GM19240 (cell line): ENCODE measurements around the gene MS4A13.
"Not testable (repeated sequence)": the region's sequence is repeated elsewhere in the genome, so short reads cannot be mapped to it uniquely, and the experiment has no call there.

Source experiments
- DNase-seq: peaks from one replicate; pipeline ENCODE4 v3.0.0; 2011; ENCODE audit warnings: low spot score; ENCODE audit not compliant: insufficient read length

MS4A13 gene

GRCh38 chr11:60515144-60515855 is at the start of gene MS4A13:
Gene MS4A13, plus strand, starts transcription at chr11:60515392. Its CDS starts 2,692 bp downstream, at chr11:60518084.
- DNase-seq, result no peak

GRCh38 chr11:60468829-60469228 is 46.4 kb upstream of the MS4A13 start:
- DNase-seq, result no peak

GRCh38 chr11:60469723-60470122 is 45.5 kb upstream of the MS4A13 start:
- no peak for DNase-seq

- no peak for DNase-seq
Measured at GRCh38 chr11:60477035-60477445, 38.2 kb upstream of the MS4A13 start.

GRCh38 chr11:60482361-60482760 is 32.8 kb upstream of the MS4A13 start:
- no peak for DNase-seq

- peak; percentile 76 for DNase-seq
Measured at GRCh38 chr11:60485987-60486386, 29.2 kb upstream of the MS4A13 start.

- no peak for DNase-seq
Measured at GRCh38 chr11:60492488-60493009, 22.6 kb upstream of the MS4A13 start, which contains the start of gene MS4A12. Gene MS4A12, plus strand, starts transcription at chr11:60492778. Its CDS starts 4,541 bp downstream, at chr11:60497319.

GRCh38 chr11:60493454-60493853 is 21.7 kb upstream of the MS4A13 start:
- DNase-seq, result no peak

- no peak for DNase-seq
Measured at GRCh38 chr11:60498399-60498798, 16.8 kb upstream of the MS4A13 start.

GRCh38 chr11:60498853-60499252 is 16.3 kb upstream of the MS4A13 start:
- no peak for DNase-seq

GRCh38 chr11:60500276-60500910 is 14.8 kb upstream of the MS4A13 start:
- no peak for DNase-seq

GRCh38 chr11:60502221-60502775 is 12.9 kb upstream of the MS4A13 start:
- DNase-seq, result no peak

- DNase-seq, result no peak
Measured at GRCh38 chr11:60504219-60504905, 10.8 kb upstream of the MS4A13 start.

GRCh38 chr11:60509609-60510008 is 5.6 kb upstream of the MS4A13 start:
- not testable (repeated sequence) for DNase-seq

GRCh38 chr11:60510209-60510608 is 5.0 kb upstream of the MS4A13 start:
- not testable (repeated sequence) for DNase-seq

GRCh38 chr11:60511393-60511792 is 3.8 kb upstream of the MS4A13 start:
- no peak for DNase-seq

GRCh38 chr11:60512651-60513225 is 2.5 kb upstream of the MS4A13 start:
- no peak for DNase-seq

GRCh38 chr11:60513496-60514460 is 1.4 kb upstream of the MS4A13 start:
- DNase-seq, result no peak

GRCh38 chr11:60528465-60528864 is 13.3 kb downstream of the MS4A13 start:
- DNase-seq, result no peak

GRCh38 chr11:60528934-60529333 is 13.7 kb downstream of the MS4A13 start:
- no peak for DNase-seq
